Endothelial cell of umbilical vein (primary cell): ENCODE results near the gene IGHMBP2. TPM values are rescaled to one million over a fixed set of nuclear protein-coding genes. Genes with fewer than 3 reads are reported as not detected.

ENCODE experiments used
- BruUV-seq: library from RNA; stranded (reverse); fragments of 400-500 nt; replicated peaks from 2 replicates; lab custom pipeline; 2021; lab: Mats Ljungman, UMichigan
- CTCF ChIA-PET: fragments of 300-600, 350-600 bp; sonication (Branson Sonifier 250); formaldehyde crosslinking; loops from one replicate; lab custom pipeline; 2021; ENCODE audit warnings: antibody characterized with exemption, inconsistent platforms; lab: Charles Lee
- POLR2A ChIA-PET: fragments of 300-600, 350-600 bp; sonication (Branson Sonifier 250); formaldehyde crosslinking; loops from one replicate; lab custom pipeline; 2021; ENCODE audit warnings: antibody characterized with exemption, inconsistent platforms; lab: Charles Lee
- DNase-seq: peaks from one replicate; pipeline ENCODE4 v3.0.0-alpha.2; 2011; ENCODE audit warnings: low read depth, low spot score
- FAIRE-seq: peaks from 2 replicates; lab custom pipeline; 2011; peaks lifted over from hg19 to GRCh38; lab: Jason Lieb, UNC
- H2AFZ ChIP-seq: 2 replicates; pipeline ENCODE4 v1.6.0; 2012; ENCODE audit warnings: low read depth, low read length, control low read depth, inconsistent platforms
- H3K27ac ChIP-seq: 2 replicates; pipeline ENCODE4 v1.5.1; 2011; ENCODE audit warnings: low read depth, mild to moderate bottlenecking, control low read depth, low read length, moderate library complexity; ENCODE audit not compliant: insufficient read depth
- H3K27me3 ChIP-seq, 2 experiments: 2 replicates each; pipeline versions ENCODE4 v1.6.0 to v1.6.1; 2011; ENCODE audit warnings: low read length in 2 of 2, mixed read lengths in 1 of 2; ENCODE audit not compliant: control insufficient read depth in 2 of 2, insufficient read depth in 2 of 2
- H3K36me3 ChIP-seq, 2 experiments: 2 replicates in 1 of 2; 3 replicates in 1 of 2; pipeline ENCODE4 v1.5.1; 2011; ENCODE audit warnings: low read length in 2 of 2, mild to moderate bottlenecking in 1 of 2, moderate library complexity in 1 of 2; ENCODE audit not compliant: control insufficient read depth in 2 of 2, insufficient read depth in 2 of 2; ENCODE audit errors: extremely low read depth in 1 of 2
- H3K4me1 ChIP-seq: 3 replicates; pipeline ENCODE4 v1.5.1; 2011; ENCODE audit warnings: mild to moderate bottlenecking, low read length; ENCODE audit not compliant: control insufficient read depth, insufficient read depth; ENCODE audit errors: extremely low read depth
- H3K4me2 ChIP-seq: 2 replicates; pipeline ENCODE4 v1.6.1; 2011; ENCODE audit warnings: low read length, control low read depth, mixed read lengths; ENCODE audit not compliant: insufficient read depth
- H3K4me3 ChIP-seq, 3 experiments: fragments of 200-600 bp in 1 of 3; sonication (generic), shearing (Covaris generic) in 1 of 3; replicated peaks in 1 of 3; 2 replicates each; pipeline ENCODE4 v1.5.1; 2011 to 2016; ENCODE audit warnings: control low read depth in 3 of 3, low read length in 3 of 3, mild to moderate bottlenecking in 2 of 3, inconsistent platforms in 1 of 3, low read depth in 1 of 3, moderate library complexity in 1 of 3; ENCODE audit not compliant: insufficient read depth in 1 of 3
- H3K79me2 ChIP-seq: 2 replicates; pipeline ENCODE4 v1.6.0; 2012; ENCODE audit warnings: low read length, inconsistent platforms; ENCODE audit not compliant: control insufficient read depth, insufficient read depth
- H3K9ac ChIP-seq: replicated peaks from 2 replicates; pipeline ENCODE3; 2011; ENCODE audit warnings: low read length, control low read depth; ENCODE audit not compliant: insufficient read depth; ENCODE audit errors: extremely low read depth
- H3K9me1 ChIP-seq: replicated peaks from 3 replicates; pipeline ENCODE4 v1.6.0; 2011; ENCODE audit warnings: mild to moderate bottlenecking, low read length; ENCODE audit not compliant: control insufficient read depth, insufficient read depth; ENCODE audit errors: extremely low read depth
- H3K9me3 ChIP-seq: replicated peaks from 2 replicates; pipeline ENCODE4 v1.5.1; 2012; ENCODE audit warnings: low read length, inconsistent platforms; ENCODE audit not compliant: control insufficient read depth, insufficient read depth
- H4K20me1 ChIP-seq: replicated peaks from 2 replicates; pipeline ENCODE3; 2011; ENCODE audit warnings: mild to moderate bottlenecking, low read length; ENCODE audit not compliant: control insufficient read depth, insufficient read depth; ENCODE audit errors: extremely low read depth
- FOS ChIP-seq: IDR thresholded peaks from 2 replicates; pipeline ENCODE4 v1.6.1; 2011; ENCODE audit warnings: mild to moderate bottlenecking, low read length, moderate library complexity, borderline replicate concordance; ENCODE audit not compliant: insufficient read depth
- GATA2 ChIP-seq: IDR thresholded peaks from 2 replicates; pipeline ENCODE4 v1.7.0; 2011; ENCODE audit warnings: low read depth, mild to moderate bottlenecking, moderate library complexity, mixed read lengths, low read length; ENCODE audit not compliant: insufficient read length, insufficient read depth
- MYC ChIP-seq: IDR thresholded peaks from one replicate; pipeline ENCODE4 v1.6.1; 2011; ENCODE audit warnings: mild to moderate bottlenecking, low read depth, low read length
- dilution Hi-C: fragments of 300-500 bp; cut with MboI; formaldehyde crosslinking; loops from one replicate; pipeline ENCODE4 v1.15.0; 2019; ENCODE audit warnings: low sequenced_read_pairs; ENCODE audit not compliant: extremely low pct_ligation_motif_present
- intact Hi-C: fragments of 100-400 bp; cut with micrococcal nuclease; formaldehyde crosslinking; loops from one replicate; pipeline ENCODE4 v1.10.0; 2022
- polyA plus RNA-seq, 4 experiments: library from polyadenylated mRNA; depleted of rRNA in 3 of 4; stranded (reverse) in 3 of 4; unstranded in 1 of 4; fragments of >200 nt; gene quantifications; 2 replicates each; pipeline versions ENCODE4 v1.2.1 to v1.2.3, GENCODE V29; 2011 to 2012; ENCODE audit warnings: missing spikeins in 1 of 4
- total RNA-seq: library from RNA; stranded (reverse); gene quantifications from 2 replicates; pipeline ENCODE4 v1.2.3, GENCODE V29; 2021
- TF ChIP-seq, protein P1 (sequence below), 2 donors: IDR thresholded peaks; 1 replicate in 1 of 2; 2 replicates in 1 of 2; pipeline ENCODE4 v1.5.1; 2011; ENCODE audit warnings: low read length in 2 of 2, mild to moderate bottlenecking in 2 of 2, moderate library complexity in 2 of 2, control low read depth in 1 of 2, inconsistent platforms in 1 of 2, low read depth in 1 of 2; ENCODE audit not compliant: insufficient read depth in 1 of 2; ENCODE audit errors: extremely low read depth in 1 of 2

The IGHMBP2 gene
- total and polyA plus RNA-seq, 2 donors (not counting 3 experiments of a cell fraction or from before 2014, with no cell fraction given): 10.9 to 25.1 TPM

DNA sequence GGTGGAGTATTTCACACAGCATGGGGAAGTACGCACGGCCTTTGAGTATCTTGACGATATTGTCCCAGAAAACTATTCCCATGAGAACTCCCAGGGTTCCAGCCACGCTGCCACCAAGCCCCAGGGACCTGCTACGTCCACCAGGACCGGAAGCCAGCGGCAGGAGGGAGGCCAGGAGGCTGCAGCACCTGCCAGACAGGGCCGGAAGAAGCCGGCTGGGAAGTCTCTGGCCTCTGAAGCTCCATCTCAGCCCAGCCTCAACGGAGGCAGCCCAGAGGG is 32.6 kb downstream of the IGHMBP2 start:
- Histone ChIP-seq H2AFZ (no peak overlapping the region), H3K9ac (no peak overlapping the region), H3K4me1 (no peaks in the 10 kb centered on the region), H3K27ac (no peak overlapping the region), H3K79me2 (no peaks in the 10 kb centered on the region), H3K27me3 (no peaks in the 10 kb centered on the region), H3K36me3 (peaks cover 3 to 46% of the 10 kb centered on the region in 2 experiments), H3K4me2 (no peak overlapping the region), H3K9me3 (no peaks in the 10 kb centered on the region), H4K20me1 (no peaks in the 10 kb centered on the region), H3K9me1 (no peaks in the 10 kb centered on the region), H3K4me3 (no peak overlapping the region)
- dilution Hi-C loops: no loop called here
- POLR2A ChIA-PET: no interaction called here
- DNase-seq (no peak), FAIRE-seq (no peak)
- BruUV-seq: no TSS peak
- intact Hi-C loops: no loop called here
- CTCF ChIA-PET: no interaction called here
- TF ChIP-seq FOS: no peak
- TF ChIP-seq GATA2: no peak
- TF ChIP-seq, protein P1, sequence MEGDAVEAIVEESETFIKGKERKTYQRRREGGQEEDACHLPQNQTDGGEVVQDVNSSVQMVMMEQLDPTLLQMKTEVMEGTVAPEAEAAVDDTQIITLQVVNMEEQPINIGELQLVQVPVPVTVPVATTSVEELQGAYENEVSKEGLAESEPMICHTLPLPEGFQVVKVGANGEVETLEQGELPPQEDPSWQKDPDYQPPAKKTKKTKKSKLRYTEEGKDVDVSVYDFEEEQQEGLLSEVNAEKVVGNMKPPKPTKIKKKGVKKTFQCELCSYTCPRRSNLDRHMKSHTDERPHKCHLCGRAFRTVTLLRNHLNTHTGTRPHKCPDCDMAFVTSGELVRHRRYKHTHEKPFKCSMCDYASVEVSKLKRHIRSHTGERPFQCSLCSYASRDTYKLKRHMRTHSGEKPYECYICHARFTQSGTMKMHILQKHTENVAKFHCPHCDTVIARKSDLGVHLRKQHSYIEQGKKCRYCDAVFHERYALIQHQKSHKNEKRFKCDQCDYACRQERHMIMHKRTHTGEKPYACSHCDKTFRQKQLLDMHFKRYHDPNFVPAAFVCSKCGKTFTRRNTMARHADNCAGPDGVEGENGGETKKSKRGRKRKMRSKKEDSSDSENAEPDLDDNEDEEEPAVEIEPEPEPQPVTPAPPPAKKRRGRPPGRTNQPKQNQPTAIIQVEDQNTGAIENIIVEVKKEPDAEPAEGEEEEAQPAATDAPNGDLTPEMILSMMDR (IDR thresholded peaks at IDR 0.05; ENCODE audit: extremely low read depth in 1 of 2, insufficient read depth in 1 of 2, low read depth in 1 of 2, low read length in 2 of 2): no peak
- TF ChIP-seq MYC: no peak
